Esophagus muscularis mucosa (tissue), 3 donors: ENCODE results near the gene HELZ.

Source experiments
- CTCF ChIP-seq, 3 experiments: fragments of 200-600 bp in 2 of 3; fragments of 450-650 bp in 1 of 3; sonication (generic) in 2 of 3; IDR thresholded peaks; one replicate each; pipeline ENCODE4 v1.5.1; 2017 to 2019; ENCODE audit warnings: antibody characterized with exemption in 3 of 3, mild to moderate bottlenecking in 2 of 3, moderate library complexity in 1 of 3
- EP300 ChIP-seq: sonication (generic); formaldehyde crosslinking; IDR thresholded peaks from one replicate; pipeline ENCODE4 v1.6.1; 2017; ENCODE audit warnings: antibody characterized with exemption

GRCh38 chr17:67225316-67225715, 19.7 kb downstream of the HELZ start:
- TF ChIP-seq CTCF (IDR thresholded peaks at IDR 0.05) (no peak), EP300 (no peak)
